Measurements from ENCODE around the gene PLCB1.

Gene PLCB1

GRCh38 chr20:8401556-8401955, 269.5 kb downstream of the PLCB1 start:
- TF ChIP-seq CTCF (IDR thresholded peaks at IDR 0.05; ENCODE audit: extremely low read depth, missing control alignments), result no peak
- no peak for DNase-seq (ENCODE audit: low spot score)

GRCh38 chr20:8402798-8403197, 270.7 kb downstream of the PLCB1 start:
- DNase-seq (ENCODE audit: low spot score), result no peak
- no peak for TF ChIP-seq CTCF (IDR thresholded peaks at IDR 0.05; ENCODE audit: extremely low read depth, missing control alignments)

GRCh38 chr20:8404912-8405635, 273.0 kb downstream of the PLCB1 start:
- DNase-seq (ENCODE audit: low spot score), result no peak
- TF ChIP-seq CTCF (IDR thresholded peaks at IDR 0.05; ENCODE audit: extremely low read depth, missing control alignments), result no peak

- no peak for TF ChIP-seq CTCF (IDR thresholded peaks at IDR 0.05; ENCODE audit: extremely low read depth, missing control alignments)
- DNase-seq (ENCODE audit: low spot score), result no peak
Measured at GRCh38 chr20:8406391-8406790, 274.3 kb downstream of the PLCB1 start.

GRCh38 chr20:8408587-8409307, 276.7 kb downstream of the PLCB1 start:
- no peak for DNase-seq (ENCODE audit: low spot score)
- no peak for TF ChIP-seq CTCF (IDR thresholded peaks at IDR 0.05; ENCODE audit: extremely low read depth, missing control alignments)

- DNase-seq (ENCODE audit: low spot score), result no peak
- no peak for TF ChIP-seq CTCF (IDR thresholded peaks at IDR 0.05; ENCODE audit: extremely low read depth, missing control alignments)
Measured at GRCh38 chr20:8413691-8414090, 281.6 kb downstream of the PLCB1 start.

- TF ChIP-seq CTCF (IDR thresholded peaks at IDR 0.05; ENCODE audit: extremely low read depth, missing control alignments), result no peak
- no peak for DNase-seq (ENCODE audit: low spot score)
Measured at GRCh38 chr20:8414586-8415274, 282.7 kb downstream of the PLCB1 start.

Data from GM20000 (cell line).